ENCODE data around the gene OBSL1. TPM values are rescaled to one million over a fixed set of nuclear protein-coding genes. Genes with fewer than 3 reads are reported as not detected.

OBSL1 gene
- total and polyA plus RNA-seq, 2 donors from 2014 or later: 89.5 to 123 TPM

DNA sequence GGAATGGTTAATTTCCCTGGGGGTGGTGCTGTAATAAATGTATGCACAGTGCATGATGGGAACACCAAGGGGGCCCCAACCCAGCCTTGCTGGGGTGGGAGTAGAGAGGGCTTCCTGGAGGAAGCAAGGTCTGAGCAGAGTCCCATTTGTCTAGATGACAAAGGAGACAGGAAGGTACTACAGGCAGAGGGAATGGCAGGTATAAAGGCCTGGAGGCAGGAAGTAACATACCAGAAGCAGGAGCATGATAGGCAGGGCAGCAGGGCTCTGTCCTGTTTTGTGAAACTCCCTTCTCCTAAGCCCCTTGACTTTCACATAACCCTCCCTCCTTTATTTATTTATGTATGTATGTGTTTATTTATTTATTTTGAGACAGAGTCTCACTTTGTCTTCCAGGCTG, 68.7 kb downstream of the OBSL1 start:
- peaks cover 0 to 6% (median 5%) of the 10 kb centered on the region in 3 donors for H3K4me1 ChIP-seq (ENCODE audit: control insufficient read depth in 2 of 3, insufficient read depth in 2 of 3, low read depth in 1 of 3, low read length in 3 of 3)
- FAIRE-seq (no peak), DNase-seq (no peak)
- no peak overlapping the region for H3K9ac ChIP-seq (ENCODE audit: low read length in 3 of 3)
- H3K4me3 ChIP-seq (ENCODE audit: low read length in 3 of 3): no peak overlapping the region
- intact Hi-C loops (cut with DNase I): no loop called here
- TF ChIP-seq, protein P1, sequence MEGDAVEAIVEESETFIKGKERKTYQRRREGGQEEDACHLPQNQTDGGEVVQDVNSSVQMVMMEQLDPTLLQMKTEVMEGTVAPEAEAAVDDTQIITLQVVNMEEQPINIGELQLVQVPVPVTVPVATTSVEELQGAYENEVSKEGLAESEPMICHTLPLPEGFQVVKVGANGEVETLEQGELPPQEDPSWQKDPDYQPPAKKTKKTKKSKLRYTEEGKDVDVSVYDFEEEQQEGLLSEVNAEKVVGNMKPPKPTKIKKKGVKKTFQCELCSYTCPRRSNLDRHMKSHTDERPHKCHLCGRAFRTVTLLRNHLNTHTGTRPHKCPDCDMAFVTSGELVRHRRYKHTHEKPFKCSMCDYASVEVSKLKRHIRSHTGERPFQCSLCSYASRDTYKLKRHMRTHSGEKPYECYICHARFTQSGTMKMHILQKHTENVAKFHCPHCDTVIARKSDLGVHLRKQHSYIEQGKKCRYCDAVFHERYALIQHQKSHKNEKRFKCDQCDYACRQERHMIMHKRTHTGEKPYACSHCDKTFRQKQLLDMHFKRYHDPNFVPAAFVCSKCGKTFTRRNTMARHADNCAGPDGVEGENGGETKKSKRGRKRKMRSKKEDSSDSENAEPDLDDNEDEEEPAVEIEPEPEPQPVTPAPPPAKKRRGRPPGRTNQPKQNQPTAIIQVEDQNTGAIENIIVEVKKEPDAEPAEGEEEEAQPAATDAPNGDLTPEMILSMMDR (IDR thresholded peaks at IDR 0.05; ENCODE audit: borderline replicate concordance, extremely low read depth, insufficient read depth): no peak
- no peaks in the 10 kb centered on the region for H3K27me3 ChIP-seq (ENCODE audit: control insufficient read depth, insufficient read depth, low read length)
- H3K36me3 ChIP-seq (ENCODE audit: control insufficient read depth in 2 of 3, insufficient read depth in 3 of 3, low read length in 3 of 3): peaks cover 0 to 7% (median 6%) of the 10 kb centered on the region in 3 donors
- no peaks in the 10 kb centered on the region for H3K9me3 ChIP-seq (ENCODE audit: control insufficient read depth in 2 of 3, insufficient read depth in 1 of 3, low read length in 3 of 3)
- H3K27ac ChIP-seq (ENCODE audit: low read depth in 2 of 2, low read length in 2 of 2): no peak overlapping the region

GRCh38 chr2:219501849-219502248, 69.5 kb downstream of the OBSL1 start:
- intact Hi-C loops (cut with DNase I): no loop called here

More at GRCh38 chr2:219501849-219502248, 69.5 kb downstream of the OBSL1 start:
- no peak overlapping the region for H3K4me3 ChIP-seq (ENCODE audit: low read length in 3 of 3)
- peaks cover 0 to 13% (median 4%) of the 10 kb centered on the region in 3 donors for H3K4me1 ChIP-seq (ENCODE audit: control insufficient read depth in 2 of 3, insufficient read depth in 2 of 3, low read depth in 1 of 3, low read length in 3 of 3)
- no peak for DNase-seq
- H3K9ac ChIP-seq (ENCODE audit: low read length in 3 of 3): no peak overlapping the region
- FAIRE-seq: no peak
- H3K36me3 ChIP-seq (ENCODE audit: control insufficient read depth in 2 of 3, insufficient read depth in 3 of 3, low read length in 3 of 3): peaks cover 0 to 7% (median 6%) of the 10 kb centered on the region in 3 donors
- H3K9me3 ChIP-seq (ENCODE audit: control insufficient read depth in 2 of 3, insufficient read depth in 1 of 3, low read length in 3 of 3): no peaks in the 10 kb centered on the region
- peaks cover 6% of the 10 kb centered on the region for H3K27me3 ChIP-seq (ENCODE audit: control insufficient read depth, insufficient read depth, low read length)
- H3K27ac ChIP-seq (ENCODE audit: low read depth in 2 of 2, low read length in 2 of 2): no peak overlapping the region
- TF ChIP-seq, protein P1 (IDR thresholded peaks at IDR 0.05; ENCODE audit: borderline replicate concordance, extremely low read depth, insufficient read depth): no peak

Small RNAs within 50 kb of the gene (microRNA-seq; reads per million reads assigned to microRNA genes)
- not detected for gene MIR3132

Other genes starting within 250 kb of the OBSL1 start
- not detected for gene RESP18, start 238.8 kb downstream of the OBSL1 start, total RNA-seq
- not detected for gene RESP18, start 238.8 kb downstream of the OBSL1 start, polyA plus RNA-seq (ENCODE audit: insufficient read depth, low read depth, low replicate concordance)
- gene DNPEP, start 183.6 kb downstream of the OBSL1 start, total RNA-seq: 53.3 TPM
- 71.0 TPM for gene DNPEP, start 183.6 kb downstream of the OBSL1 start, polyA plus RNA-seq (ENCODE audit: insufficient read depth, low read depth, low replicate concordance)
- 74.2 TPM for gene DES, start 153.2 kb downstream of the OBSL1 start, total RNA-seq
- 30.0 TPM for gene DES, start 153.2 kb downstream of the OBSL1 start, polyA plus RNA-seq (ENCODE audit: insufficient read depth, low read depth, low replicate concordance)
- 26.6 TPM for gene SPEG, start 136.7 kb downstream of the OBSL1 start, total RNA-seq
- 13.1 TPM for gene SPEG, start 136.7 kb downstream of the OBSL1 start, polyA plus RNA-seq (ENCODE audit: insufficient read depth, low read depth, low replicate concordance)
- 33.9 TPM for gene GMPPA, start 72.6 kb downstream of the OBSL1 start, total RNA-seq
- gene GMPPA, start 72.6 kb downstream of the OBSL1 start, polyA plus RNA-seq (ENCODE audit: insufficient read depth, low read depth, low replicate concordance): 53.1 TPM
- gene ASIC4, start 57.1 kb downstream of the OBSL1 start, total RNA-seq: not detected
- not detected for gene ASIC4, start 57.1 kb downstream of the OBSL1 start, polyA plus RNA-seq (ENCODE audit: insufficient read depth, low read depth, low replicate concordance)
- 59.5 TPM for gene CHPF, start 27.7 kb downstream of the OBSL1 start, total RNA-seq
- 57.3 TPM for gene CHPF, start 27.7 kb downstream of the OBSL1 start, polyA plus RNA-seq (ENCODE audit: insufficient read depth, low read depth, low replicate concordance)
- gene TMEM198, start 27.5 kb downstream of the OBSL1 start, total RNA-seq: 4.5 TPM
- 4.2 TPM for gene TMEM198, start 27.5 kb downstream of the OBSL1 start, polyA plus RNA-seq (ENCODE audit: insufficient read depth, low read depth, low replicate concordance)
- 1.2 TPM for gene INHA, start 771 bp upstream of the OBSL1 start, total RNA-seq
- gene INHA, start 771 bp upstream of the OBSL1 start, polyA plus RNA-seq (ENCODE audit: insufficient read depth, low read depth, low replicate concordance): 2.5 TPM
- 33.7 TPM for gene STK11IP, start 26.3 kb upstream of the OBSL1 start, total RNA-seq
- 12.5 TPM for gene STK11IP, start 26.3 kb upstream of the OBSL1 start, polyA plus RNA-seq (ENCODE audit: insufficient read depth, low read depth, low replicate concordance)
- 4.9 TPM for gene SLC4A3, start 56.1 kb upstream of the OBSL1 start, total RNA-seq
- 5.2 TPM for gene SLC4A3, start 56.1 kb upstream of the OBSL1 start, polyA plus RNA-seq (ENCODE audit: insufficient read depth, low read depth, low replicate concordance)

Measured in kidney (tissue), 14 donors.